IPS DF 19.7 (cell line): Measurements from ENCODE around the gene COCH.

Experiments
- DNase-seq: peaks from one replicate; pipeline ENCODE4 v3.0.0-alpha.2; 2013; ENCODE audit warnings: low read depth, low spot score

COCH gene

GRCh38 chr14:30874120-30874998 lies at the start of gene COCH:
Gene COCH (plus strand): TSS chr14:30874559. CDS start chr14:30874939, 380 bp downstream.
- DNase-seq, result no peak

GRCh38 chr14:30826070-30826469 lies 48.3 kb upstream of the COCH start:
- DNase-seq, result no peak

- DNase-seq, result no peak
Measured at GRCh38 chr14:30829853-30830252, 44.5 kb upstream of the COCH start.

GRCh38 chr14:30834353-30834752 lies 40.0 kb upstream of the COCH start:
- no peak for DNase-seq

GRCh38 chr14:30838351-30838750 lies 36.0 kb upstream of the COCH start:
- DNase-seq, result no peak

- no peak for DNase-seq
Measured at GRCh38 chr14:30840086-30840779, 34.1 kb upstream of the COCH start.

GRCh38 chr14:30842431-30842830 lies 31.9 kb upstream of the COCH start:
- DNase-seq, result no peak

- no peak for DNase-seq
Measured at GRCh38 chr14:30848449-30849240, 25.7 kb upstream of the COCH start.

- DNase-seq, result no peak
Measured at GRCh38 chr14:30849354-30849753, 25.0 kb upstream of the COCH start.

- DNase-seq, result no peak
Measured at GRCh38 chr14:30849983-30850382, 24.4 kb upstream of the COCH start.

- DNase-seq, result no peak
Measured at GRCh38 chr14:30853946-30854345, 20.4 kb upstream of the COCH start.

GRCh38 chr14:30854492-30854891 lies 19.9 kb upstream of the COCH start:
- no peak for DNase-seq

GRCh38 chr14:30855345-30856037 lies 18.9 kb upstream of the COCH start:
- no peak for DNase-seq

- no peak for DNase-seq
Measured at GRCh38 chr14:30861200-30861599, 13.2 kb upstream of the COCH start.

GRCh38 chr14:30864934-30865333 lies 9.4 kb upstream of the COCH start:
- no peak for DNase-seq

GRCh38 chr14:30868736-30869135 lies 5.6 kb upstream of the COCH start:
- DNase-seq, result no peak

GRCh38 chr14:30869551-30870155 lies 4.7 kb upstream of the COCH start:
- DNase-seq, result no peak

GRCh38 chr14:30872602-30873001 lies 1.8 kb upstream of the COCH start:
- no peak for DNase-seq

- no peak for DNase-seq
Measured at GRCh38 chr14:30873308-30874119, 845 bp upstream of the COCH start.
